ENCODE results near the gene WNT7B.

Gene WNT7B

DNA sequence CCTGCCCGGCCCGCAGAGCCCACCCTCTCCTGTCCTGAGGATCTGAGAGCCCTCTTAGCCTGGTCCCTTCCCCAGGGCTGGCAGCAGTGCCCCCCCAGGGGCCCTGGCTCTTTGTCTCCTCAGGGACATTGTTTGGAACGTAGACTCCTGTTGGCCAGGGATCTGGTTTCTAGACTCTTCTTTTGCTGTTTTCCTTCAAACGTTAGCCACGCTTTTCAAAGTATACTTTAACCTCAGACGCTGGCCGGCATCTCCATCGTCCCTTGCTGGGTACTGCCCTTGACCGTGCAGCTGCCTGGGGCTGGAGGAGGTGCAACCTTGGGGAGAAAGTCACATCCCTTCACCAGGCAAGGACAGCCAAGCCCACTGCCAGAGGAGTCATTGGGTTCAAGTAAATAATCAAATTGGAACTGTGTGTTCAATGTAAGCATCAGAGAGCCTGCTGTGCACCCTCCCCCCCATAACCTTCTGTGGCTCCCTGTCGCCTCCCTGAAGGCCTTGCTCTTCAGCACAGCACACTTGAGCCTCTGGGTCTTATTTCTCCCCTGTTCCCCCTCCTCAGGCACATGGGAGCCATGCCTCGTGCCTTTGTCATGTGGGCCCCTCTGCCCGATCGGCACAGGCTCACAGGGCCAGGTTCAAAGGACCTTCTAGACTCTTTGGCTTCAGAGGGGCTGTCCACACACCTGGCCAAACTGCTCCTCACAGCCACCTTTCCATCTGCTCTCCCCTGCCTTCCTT, 21.8 kb upstream of the WNT7B start:
- no peak for DNase-seq (ENCODE audit: low read depth, low spot score)
- H3K36me3 ChIP-seq (ENCODE audit: insufficient read depth, low read length): no peaks in the 10 kb centered on the region
- no peaks in the 10 kb centered on the region for H3K9me3 ChIP-seq (ENCODE audit: low read depth, low read length)
- H3K4me3 ChIP-seq: no peak overlapping the region
- no peak for TF ChIP-seq EZH2 (IDR thresholded peaks at IDR 0.05)
- no peak for TF ChIP-seq POLR2AphosphoS5 (IDR thresholded peaks at IDR 0.05; ENCODE audit: borderline replicate concordance, low read depth, low read length)
- no peak for TF ChIP-seq FOXP2 (optimal IDR thresholded peaks at IDR 0.05; ENCODE audit: control extremely low read depth, extremely low read length, insufficient read depth)
- H3K9ac ChIP-seq (ENCODE audit: insufficient read length): no peak overlapping the region
- no peak overlapping the region for H3K27ac ChIP-seq

DNA sequence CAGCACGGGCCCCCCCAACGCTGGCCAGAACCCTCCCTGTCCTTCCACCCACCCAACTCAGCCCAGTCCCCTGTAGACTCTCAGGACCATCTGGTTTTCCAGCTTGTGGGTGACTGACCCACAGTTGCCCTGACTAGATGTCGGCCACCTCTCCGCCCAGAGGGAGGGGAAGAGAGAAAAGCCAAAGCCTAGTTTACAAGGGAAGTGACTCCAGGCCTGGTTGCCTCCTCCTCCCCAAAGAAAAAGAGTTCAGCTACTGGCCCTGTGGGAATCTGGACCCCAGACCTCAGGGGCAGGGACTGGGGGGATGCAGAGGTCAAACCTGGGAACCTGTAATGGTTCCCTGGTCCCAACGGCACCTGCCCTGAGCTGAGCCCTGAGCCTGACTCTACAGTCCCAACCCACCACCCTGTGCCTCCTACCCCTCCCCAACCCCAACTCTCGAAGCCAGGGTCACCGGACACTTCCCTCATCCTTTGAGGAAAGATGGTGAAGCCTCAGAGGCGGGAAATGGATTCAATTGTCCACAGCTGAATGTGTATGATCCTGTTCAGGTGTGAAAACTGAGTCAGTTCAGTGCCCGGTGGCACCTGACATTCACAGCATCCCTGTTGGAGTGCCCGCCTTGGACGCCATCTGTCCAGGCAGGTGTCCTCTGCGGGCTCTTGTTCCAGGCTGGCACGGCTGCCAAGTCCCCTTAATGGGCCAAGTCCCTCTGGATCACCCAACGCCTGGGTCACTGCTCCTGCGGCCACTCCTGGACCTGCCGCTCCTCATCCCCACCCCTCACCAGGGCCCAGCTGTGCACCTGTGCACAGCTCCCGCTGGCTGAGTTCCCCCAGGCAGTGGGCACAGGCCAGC, 21.0 kb upstream of the WNT7B start:
- DNase-seq (ENCODE audit: low read depth, low spot score): no peak
- Histone ChIP-seq H3K9ac (ENCODE audit: insufficient read length) (no peak overlapping the region), H3K36me3 (ENCODE audit: insufficient read depth, low read length) (no peaks in the 10 kb centered on the region), H3K9me3 (ENCODE audit: low read depth, low read length) (no peaks in the 10 kb centered on the region), H3K27ac (no peak overlapping the region), H3K4me3 (no peak overlapping the region)
- TF ChIP-seq EZH2 (IDR thresholded peaks at IDR 0.05): no peak
- TF ChIP-seq POLR2AphosphoS5 (IDR thresholded peaks at IDR 0.05; ENCODE audit: borderline replicate concordance, low read depth, low read length): no peak
- TF ChIP-seq FOXP2 (optimal IDR thresholded peaks at IDR 0.05; ENCODE audit: control extremely low read depth, extremely low read length, insufficient read depth): no peak

DNA sequence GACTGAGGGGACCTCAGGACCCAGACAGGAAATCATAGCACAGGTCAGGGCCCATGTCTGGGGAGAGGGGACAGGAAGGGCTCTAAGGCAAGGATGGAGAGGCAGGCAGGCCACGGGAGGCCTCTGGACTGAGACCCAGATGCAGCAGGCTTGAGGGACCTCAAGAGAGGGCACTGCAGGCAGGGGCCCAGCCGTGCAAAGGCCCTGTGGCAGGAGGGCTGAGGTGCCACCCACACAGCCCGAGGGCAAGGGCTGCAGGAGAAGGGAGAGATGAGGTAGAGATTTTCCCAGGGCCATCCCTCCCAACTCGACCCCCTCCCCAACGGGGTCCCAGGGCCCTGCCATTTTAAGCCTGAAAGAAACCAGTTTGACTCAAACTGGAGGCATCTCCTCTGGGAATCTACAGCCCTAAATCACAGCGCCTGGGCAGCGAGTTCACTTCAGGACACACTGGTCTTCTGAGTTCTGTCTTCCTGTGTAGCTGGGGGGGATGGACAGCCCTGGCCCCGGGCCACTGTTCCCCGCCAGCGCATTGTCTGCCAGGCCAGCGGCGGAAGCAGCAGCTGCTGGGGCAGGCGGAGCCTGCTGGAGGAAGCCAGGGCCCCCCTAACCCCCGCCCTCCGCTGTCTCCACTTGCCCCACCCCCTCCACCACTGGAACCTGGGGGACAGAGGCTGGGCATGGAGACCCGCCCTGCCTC, 20.3 kb upstream of the WNT7B start:
- TF ChIP-seq EZH2 (IDR thresholded peaks at IDR 0.05) (no peak), POLR2AphosphoS5 (IDR thresholded peaks at IDR 0.05; ENCODE audit: borderline replicate concordance, low read depth, low read length) (no peak), FOXP2 (optimal IDR thresholded peaks at IDR 0.05; ENCODE audit: control extremely low read depth, extremely low read length, insufficient read depth) (no peak)
- H3K36me3 ChIP-seq (ENCODE audit: insufficient read depth, low read length): no peaks in the 10 kb centered on the region
- no peaks in the 10 kb centered on the region for H3K9me3 ChIP-seq (ENCODE audit: low read depth, low read length)
- DNase-seq (ENCODE audit: low read depth, low spot score): no peak
- no peak overlapping the region for H3K9ac ChIP-seq (ENCODE audit: insufficient read length)
- H3K27ac ChIP-seq: no peak overlapping the region
- no peak overlapping the region for H3K4me3 ChIP-seq

DNA sequence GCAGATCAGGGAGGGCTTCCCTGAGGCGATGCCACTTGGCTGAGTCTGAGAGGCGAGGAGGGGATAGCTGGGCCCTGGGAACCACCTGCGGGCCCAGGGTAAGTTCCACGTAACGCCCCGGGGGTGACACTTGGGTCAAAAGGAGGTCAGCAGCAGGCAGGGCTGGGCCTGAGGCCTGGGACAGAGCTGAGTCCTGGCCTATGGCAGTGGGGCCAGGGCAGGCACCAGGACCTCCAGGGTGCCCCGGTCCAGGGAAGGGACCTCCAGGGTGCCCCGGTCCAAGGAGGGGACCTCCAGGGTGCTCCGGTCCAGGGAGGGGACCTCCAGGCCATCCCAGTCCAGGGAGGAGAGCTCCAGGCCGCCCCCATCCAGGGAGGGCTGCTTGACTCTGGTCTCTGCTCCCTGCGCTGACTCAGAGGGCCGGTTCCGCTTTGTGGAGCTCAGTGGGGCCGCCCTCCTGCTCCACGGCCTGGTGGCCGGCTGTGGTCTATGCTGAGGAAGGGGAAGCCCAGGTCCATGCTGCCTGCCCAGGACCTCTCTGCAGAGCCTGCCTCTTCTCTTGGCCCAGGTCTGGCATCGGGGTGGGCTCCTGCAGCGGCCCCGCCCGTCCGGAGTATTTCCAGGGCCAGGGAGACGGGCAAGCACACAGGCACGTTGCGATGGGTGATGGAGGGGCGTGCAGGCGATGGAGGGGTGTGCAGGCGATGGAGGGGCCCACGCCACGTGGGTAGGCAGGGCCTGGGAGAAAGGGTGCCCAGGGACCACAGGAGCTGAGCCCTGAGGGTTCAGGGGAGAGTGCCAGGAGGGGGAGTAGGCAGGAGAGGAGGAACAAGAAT, 19.5 kb upstream of the WNT7B start:
- no peak overlapping the region for H3K27ac ChIP-seq
- no peak for DNase-seq (ENCODE audit: low read depth, low spot score)

DNA sequence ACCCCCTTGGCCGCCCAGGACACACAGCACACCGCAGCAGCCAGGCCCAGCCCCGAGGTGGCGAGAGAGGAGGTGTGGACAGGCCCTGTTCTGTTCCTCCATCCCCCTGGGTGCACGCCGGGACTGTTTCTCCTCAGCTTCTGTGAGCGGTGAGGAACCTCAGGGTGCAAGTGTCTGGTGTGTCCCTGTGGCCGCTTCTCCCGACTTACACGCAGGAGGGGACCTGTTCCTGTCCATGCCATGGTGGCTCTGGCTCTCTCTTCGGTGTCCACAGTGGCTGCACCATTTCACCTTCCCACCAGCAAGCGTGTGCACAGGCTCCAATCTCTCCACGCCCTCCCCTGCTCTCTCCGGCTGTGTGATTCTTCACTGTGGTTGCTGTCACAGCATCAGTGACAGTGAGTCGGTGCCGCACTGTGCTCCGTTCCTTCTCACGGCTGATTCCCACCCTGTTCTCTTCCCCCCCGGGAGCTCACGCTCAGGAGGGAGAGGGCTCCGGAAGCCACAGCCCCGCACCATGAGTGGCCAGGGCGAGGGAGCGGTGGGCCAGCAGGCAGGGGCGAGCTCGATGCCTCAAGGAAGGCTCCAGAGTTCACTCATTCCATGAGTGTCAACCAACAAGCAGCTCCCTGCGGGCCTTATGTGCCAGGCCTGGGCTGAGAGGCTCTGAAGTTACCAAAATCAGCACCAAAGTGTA, 18.6 kb upstream of the WNT7B start:
- no peak for DNase-seq (ENCODE audit: low read depth, low spot score)
- H3K27ac ChIP-seq: no peak overlapping the region
- H3K4me3 ChIP-seq: no peak overlapping the region
- H3K36me3 ChIP-seq (ENCODE audit: insufficient read depth, low read length): no peaks in the 10 kb centered on the region
- H3K9ac ChIP-seq (ENCODE audit: insufficient read length): peak overlapping the region; percentile 15
- no peaks in the 10 kb centered on the region for H3K9me3 ChIP-seq (ENCODE audit: low read depth, low read length)
- TF ChIP-seq FOXP2 (optimal IDR thresholded peaks at IDR 0.05; ENCODE audit: control extremely low read depth, extremely low read length, insufficient read depth) (no peak), EZH2 (IDR thresholded peaks at IDR 0.05) (no peak), POLR2AphosphoS5 (IDR thresholded peaks at IDR 0.05; ENCODE audit: borderline replicate concordance, low read depth, low read length) (no peak)

More for the DNA sequence above, 19.5 kb upstream of the WNT7B start:
- TF ChIP-seq POLR2AphosphoS5 (IDR thresholded peaks at IDR 0.05; ENCODE audit: borderline replicate concordance, low read depth, low read length): no peak
- TF ChIP-seq EZH2 (IDR thresholded peaks at IDR 0.05): no peak
- no peak for TF ChIP-seq FOXP2 (optimal IDR thresholded peaks at IDR 0.05; ENCODE audit: control extremely low read depth, extremely low read length, insufficient read depth)
- no peaks in the 10 kb centered on the region for H3K9me3 ChIP-seq (ENCODE audit: low read depth, low read length)
- no peak overlapping the region for H3K4me3 ChIP-seq
- no peaks in the 10 kb centered on the region for H3K36me3 ChIP-seq (ENCODE audit: insufficient read depth, low read length)
- H3K9ac ChIP-seq (ENCODE audit: insufficient read length): no peak overlapping the region

DNA sequence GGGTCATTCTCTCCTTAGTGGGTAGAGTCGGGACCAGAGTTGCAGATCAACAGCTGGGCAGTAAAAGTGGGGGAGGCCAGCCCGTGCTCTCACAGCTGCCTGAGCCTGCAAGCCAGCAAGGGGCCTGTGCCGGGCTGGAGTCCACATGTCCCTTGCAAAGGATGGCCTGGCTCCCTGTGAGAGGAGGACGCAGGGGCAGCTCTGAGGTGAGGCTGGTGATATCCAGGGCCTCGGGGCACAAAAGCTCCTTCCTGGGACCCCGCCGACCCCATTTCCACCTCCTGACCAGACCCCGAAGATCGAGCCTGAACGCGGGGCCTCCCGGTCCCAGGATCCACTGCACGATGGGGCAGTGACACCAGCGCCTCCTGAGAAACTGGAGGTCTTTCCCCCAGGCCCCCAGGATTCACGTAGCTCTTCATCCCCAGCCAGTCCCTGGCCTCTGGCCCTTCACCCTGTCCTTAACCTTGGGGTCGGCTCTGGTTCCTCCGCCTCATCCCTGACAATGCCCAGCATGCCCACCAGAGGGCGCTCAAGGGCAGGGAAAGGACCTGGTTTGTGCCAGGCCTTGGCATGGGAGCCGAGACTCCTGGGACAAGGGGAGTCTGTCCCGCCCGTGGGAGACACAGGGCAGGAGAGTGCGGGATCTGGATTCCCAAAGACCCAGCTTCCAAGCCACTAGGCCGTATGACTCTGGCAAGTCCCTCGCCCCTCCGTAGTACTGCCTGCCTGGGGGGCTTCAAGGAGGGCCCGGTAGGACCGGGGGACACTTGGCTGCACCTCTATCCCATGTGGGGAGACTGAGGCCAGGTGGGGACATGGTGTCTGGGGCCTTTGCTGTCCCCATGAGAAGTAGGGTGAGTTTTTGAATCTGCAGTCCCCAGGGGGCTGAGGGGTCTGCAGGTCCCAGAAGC, 17.8 kb upstream of the WNT7B start:
- Histone ChIP-seq H3K9me3 (ENCODE audit: low read depth, low read length) (no peaks in the 10 kb centered on the region), H3K27ac (no peak overlapping the region), H3K4me3 (no peak overlapping the region), H3K9ac (ENCODE audit: insufficient read length) (no peak overlapping the region), H3K36me3 (ENCODE audit: insufficient read depth, low read length) (no peaks in the 10 kb centered on the region)
- TF ChIP-seq EZH2 (IDR thresholded peaks at IDR 0.05) (no peak), FOXP2 (optimal IDR thresholded peaks at IDR 0.05; ENCODE audit: control extremely low read depth, extremely low read length, insufficient read depth) (no peak), POLR2AphosphoS5 (IDR thresholded peaks at IDR 0.05; ENCODE audit: borderline replicate concordance, low read depth, low read length) (no peak)
- no peak for DNase-seq (ENCODE audit: low read depth, low spot score)
